ENCODE data around the gene DEFB113. TPM values are rescaled to one million over a fixed set of nuclear protein-coding genes. Genes with fewer than 3 reads are reported as not detected.

The DEFB113 gene, protein sequence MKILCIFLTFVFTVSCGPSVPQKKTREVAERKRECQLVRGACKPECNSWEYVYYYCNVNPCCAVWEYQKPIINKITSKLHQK
- polyA plus RNA-seq, result not detected

- H3K9me3 Mint-ChIP-seq, result peaks cover 0 to 3% (median 0%) of the 10 kb centered on the region in 3 donors
- H3K27me3 Mint-ChIP-seq, result no peaks in the 10 kb centered on the region
- no peaks in the 10 kb centered on the region for H3K4me1 Mint-ChIP-seq
- H3K36me3 Mint-ChIP-seq, result no peaks in the 10 kb centered on the region
- H3K4me3 Mint-ChIP-seq, result no peak within 1 kb of the TSS
- no peak within 1 kb of the TSS for H3K27ac Mint-ChIP-seq
These were observed at the start of gene DEFB113 for GRCh38 chr6:49969605-49970004. Gene DEFB113, minus strand, starts transcription at chr6:49969625. Its CDS starts 0 bp downstream, at chr6:49969625.

- H3K27me3 Mint-ChIP-seq, result no peaks in the 10 kb centered on the region
- no peak overlapping the region for H3K4me3 Mint-ChIP-seq
- no peaks in the 10 kb centered on the region for H3K9me3 Mint-ChIP-seq
- no peaks in the 10 kb centered on the region for H3K36me3 Mint-ChIP-seq
- H3K27ac Mint-ChIP-seq, result no peak overlapping the region
- no peaks in the 10 kb centered on the region for H3K4me1 Mint-ChIP-seq
These were observed 38.4 kb upstream of the DEFB113 start for GRCh38 chr6:50007819-50008218.

GRCh38 chr6:50003139-50003538, 33.7 kb upstream of the DEFB113 start:
- no peaks in the 10 kb centered on the region for H3K27me3 Mint-ChIP-seq
- no peak overlapping the region for H3K27ac Mint-ChIP-seq
- no peaks in the 10 kb centered on the region for H3K9me3 Mint-ChIP-seq
- H3K36me3 Mint-ChIP-seq, result no peaks in the 10 kb centered on the region
- no peaks in the 10 kb centered on the region for H3K4me1 Mint-ChIP-seq
- no peak overlapping the region for H3K4me3 Mint-ChIP-seq

- Mint-ChIP-seq H3K27me3 (no peaks in the 10 kb centered on the region), H3K4me1 (no peaks in the 10 kb centered on the region), H3K9me3 (peaks cover 0 to 4% (median 3%) of the 10 kb centered on the region in 3 donors), H3K36me3 (no peaks in the 10 kb centered on the region), H3K4me3 (no peak overlapping the region), H3K27ac (no peak overlapping the region)
These were observed 25.9 kb upstream of the DEFB113 start for GRCh38 chr6:49995278-49995677.

DNA sequence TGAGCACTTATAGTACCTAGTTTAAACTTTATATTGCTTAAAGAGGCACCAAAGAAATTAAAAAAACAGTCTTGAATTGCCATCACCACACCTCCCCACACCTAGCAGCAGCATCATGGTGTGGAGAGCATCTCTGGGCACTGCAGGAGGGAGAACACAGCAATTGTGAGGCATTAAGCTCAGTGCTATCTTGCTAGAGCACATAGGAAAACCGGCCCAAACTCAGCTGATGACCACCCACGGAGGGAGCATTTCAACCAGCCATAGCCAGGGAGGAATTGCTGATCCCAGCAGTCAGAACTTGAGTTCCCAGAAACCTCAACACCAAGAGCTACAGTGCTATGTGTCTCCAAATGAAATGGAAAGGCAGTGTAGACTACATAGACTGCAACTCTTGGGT, 19.5 kb upstream of the DEFB113 start:
- Mint-ChIP-seq H3K27ac (no peak overlapping the region), H3K9me3 (peaks cover 2 to 4% (median 3%) of the 10 kb centered on the region in 3 donors), H3K36me3 (no peaks in the 10 kb centered on the region), H3K27me3 (no peaks in the 10 kb centered on the region), H3K4me1 (no peaks in the 10 kb centered on the region), H3K4me3 (no peak overlapping the region)

- H3K27me3 Mint-ChIP-seq, result no peaks in the 10 kb centered on the region
- no peaks in the 10 kb centered on the region for H3K36me3 Mint-ChIP-seq
- H3K27ac Mint-ChIP-seq, result no peak overlapping the region
- no peak overlapping the region for H3K4me3 Mint-ChIP-seq
- peaks cover 2 to 4% (median 3%) of the 10 kb centered on the region in 3 donors for H3K9me3 Mint-ChIP-seq
- no peaks in the 10 kb centered on the region for H3K4me1 Mint-ChIP-seq
These were observed 18.3 kb upstream of the DEFB113 start for GRCh38 chr6:49987749-49988148.

DNA sequence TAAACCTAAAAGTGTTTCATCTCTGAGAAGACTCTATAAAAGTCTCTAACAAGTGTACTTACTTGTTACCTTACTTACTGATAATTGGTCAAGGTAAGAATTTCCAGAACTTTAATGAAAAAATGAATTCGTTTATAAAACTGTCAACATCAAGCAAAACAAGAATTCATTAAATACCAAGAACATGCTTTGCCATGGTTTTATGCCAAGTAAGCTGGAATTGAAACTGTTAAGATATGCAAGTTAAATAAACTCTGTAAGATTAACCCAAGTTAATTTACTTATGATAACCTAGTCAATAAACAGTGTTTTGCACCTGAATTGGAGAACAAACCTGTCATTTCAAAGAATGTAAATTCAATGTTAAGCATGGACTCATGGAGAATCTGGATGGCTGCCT, 17.1 kb upstream of the DEFB113 start:
- Mint-ChIP-seq H3K36me3 (no peaks in the 10 kb centered on the region), H3K27me3 (no peaks in the 10 kb centered on the region), H3K27ac (no peak overlapping the region), H3K4me1 (no peaks in the 10 kb centered on the region), H3K4me3 (no peak overlapping the region), H3K9me3 (peaks cover 2 to 4% (median 2%) of the 10 kb centered on the region in 3 donors)

GRCh38 chr6:49982046-49982445, 12.6 kb upstream of the DEFB113 start:
- H3K36me3 Mint-ChIP-seq, result no peaks in the 10 kb centered on the region
- H3K4me1 Mint-ChIP-seq, result peaks cover 0 to 1% (median 0%) of the 10 kb centered on the region in 3 donors
- H3K4me3 Mint-ChIP-seq, result no peak overlapping the region
- no peaks in the 10 kb centered on the region for H3K27me3 Mint-ChIP-seq
- peaks cover 0 to 2% (median 0%) of the 10 kb centered on the region in 3 donors for H3K9me3 Mint-ChIP-seq
- H3K27ac Mint-ChIP-seq, result no peak overlapping the region

DNA sequence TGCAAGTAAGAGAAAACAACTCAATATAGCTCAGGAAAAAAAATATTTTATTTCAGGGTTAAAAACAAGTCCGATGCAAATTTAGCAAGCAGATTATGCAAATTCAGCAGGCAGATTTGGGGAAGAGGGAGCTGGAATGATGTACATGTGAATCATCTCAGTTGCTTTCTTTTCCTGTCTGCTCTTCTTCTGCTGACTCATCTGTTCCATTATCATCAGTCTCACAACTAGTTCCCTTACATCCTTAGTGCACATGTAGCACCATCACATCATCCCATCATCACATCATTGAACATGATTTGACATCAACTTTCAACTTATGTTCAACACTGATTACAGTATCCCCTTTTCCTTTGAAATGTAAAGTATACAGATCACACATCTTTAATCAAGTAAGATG, 11.5 kb upstream of the DEFB113 start:
- Mint-ChIP-seq H3K4me1 (peaks cover 0 to 1% (median 0%) of the 10 kb centered on the region in 3 donors), H3K27me3 (no peaks in the 10 kb centered on the region), H3K4me3 (no peak overlapping the region), H3K9me3 (peaks cover 0 to 2% (median 0%) of the 10 kb centered on the region in 3 donors), H3K27ac (no peak overlapping the region), H3K36me3 (no peaks in the 10 kb centered on the region)

DNA sequence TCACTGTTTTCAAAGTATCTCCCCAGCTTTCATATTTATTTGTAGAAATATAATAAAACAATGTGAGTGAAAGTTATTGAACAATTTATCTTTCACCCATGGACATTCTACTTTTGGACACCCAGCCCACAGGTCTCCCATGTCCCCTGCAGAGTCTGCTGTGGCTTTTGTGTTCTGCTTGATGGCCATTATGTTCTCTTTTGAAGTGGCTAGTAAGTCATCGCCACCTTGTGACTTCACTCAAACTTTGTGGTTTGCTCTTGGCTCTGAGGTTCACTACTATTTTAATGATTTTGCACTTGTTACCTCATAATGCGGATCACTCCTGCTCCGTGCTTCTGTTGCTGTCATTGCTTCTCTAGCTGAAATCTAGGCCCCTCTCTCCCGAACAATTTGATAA, 10.2 kb upstream of the DEFB113 start:
- Mint-ChIP-seq H3K4me3 (no peak overlapping the region), H3K36me3 (no peaks in the 10 kb centered on the region), H3K27ac (no peak overlapping the region), H3K4me1 (peaks cover 0 to 1% (median 0%) of the 10 kb centered on the region in 3 donors), H3K9me3 (peaks cover 0 to 2% (median 0%) of the 10 kb centered on the region in 3 donors), H3K27me3 (no peaks in the 10 kb centered on the region)

DNA sequence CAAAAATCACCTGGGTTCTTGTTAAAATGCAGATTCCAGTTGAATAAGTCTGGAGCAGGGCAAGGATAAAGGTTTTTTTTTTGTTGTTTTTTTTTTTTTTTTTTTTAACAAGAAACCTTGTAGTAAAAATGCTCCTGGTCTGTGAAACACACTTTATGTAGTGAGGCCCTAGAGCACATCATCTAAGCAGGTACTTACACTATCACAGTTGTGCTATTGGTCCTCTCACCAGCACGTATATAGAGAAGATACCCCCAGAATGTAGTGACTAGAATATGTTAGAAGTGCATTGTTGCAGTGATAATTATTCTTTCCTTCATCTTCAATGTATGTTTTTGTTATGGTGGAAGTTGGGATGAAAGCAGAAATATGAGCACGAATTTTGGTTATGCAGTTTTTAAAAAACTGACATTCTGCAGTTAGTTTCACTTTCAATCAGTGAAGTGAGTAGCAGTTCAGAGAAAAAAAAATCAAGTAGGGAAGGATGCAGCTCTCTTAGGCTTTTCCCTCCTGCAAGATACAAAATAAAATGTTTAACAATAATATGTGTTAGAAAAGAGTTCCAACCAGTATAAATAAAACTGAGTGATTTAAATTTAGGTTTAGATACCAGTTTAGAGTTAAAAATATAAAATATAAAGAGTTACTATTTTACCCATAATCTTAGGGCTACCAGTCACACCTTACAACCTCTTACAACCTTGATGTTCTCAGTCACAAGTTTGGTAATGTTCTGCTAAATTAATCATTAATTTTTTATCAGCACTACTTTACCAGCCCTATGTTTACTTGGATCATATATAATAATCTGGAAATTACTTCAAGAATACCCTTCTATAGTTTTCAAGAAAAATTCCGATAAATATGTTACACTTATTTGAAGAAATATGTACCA, 9.2 kb upstream of the DEFB113 start:
- peaks cover 0 to 1% (median 0%) of the 10 kb centered on the region in 3 donors for H3K4me1 Mint-ChIP-seq
- H3K27ac Mint-ChIP-seq, result no peak overlapping the region
- no peaks in the 10 kb centered on the region for H3K27me3 Mint-ChIP-seq
- peak overlapping the region in 1 of 4 donors; percentile 30 for H3K4me3 Mint-ChIP-seq
- no peaks in the 10 kb centered on the region for H3K36me3 Mint-ChIP-seq
- peaks cover 0 to 3% (median 2%) of the 10 kb centered on the region in 3 donors for H3K9me3 Mint-ChIP-seq

GRCh38 chr6:49966823-49967222, 2.6 kb downstream of the DEFB113 start:
- no peaks in the 10 kb centered on the region for H3K4me1 Mint-ChIP-seq
- H3K9me3 Mint-ChIP-seq, result peaks cover 0 to 3% (median 0%) of the 10 kb centered on the region in 3 donors
- no peak overlapping the region for H3K27ac Mint-ChIP-seq
- no peaks in the 10 kb centered on the region for H3K36me3 Mint-ChIP-seq
- H3K27me3 Mint-ChIP-seq, result no peaks in the 10 kb centered on the region
- H3K4me3 Mint-ChIP-seq, result no peak overlapping the region

DNA sequence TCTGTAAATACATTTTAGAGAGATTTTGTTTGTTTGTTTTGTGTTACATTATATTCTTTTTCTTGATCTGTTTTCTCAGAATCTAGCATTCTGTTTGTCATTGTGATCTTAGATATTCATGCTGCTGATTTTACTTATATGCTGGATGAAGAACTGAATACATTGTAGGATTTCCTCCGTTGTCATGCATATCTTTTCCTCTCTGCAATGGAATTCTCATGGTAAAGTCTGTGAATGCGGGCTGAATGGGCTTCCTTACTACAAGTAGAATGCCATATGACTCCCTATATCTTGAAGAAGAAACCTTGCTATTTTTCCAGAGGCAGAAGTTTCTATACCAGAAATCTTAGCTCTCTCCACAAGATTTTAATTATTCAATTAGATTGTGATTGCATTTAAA, 3.1 kb downstream of the DEFB113 start:
- Mint-ChIP-seq H3K36me3 (no peaks in the 10 kb centered on the region), H3K4me3 (no peak overlapping the region), H3K27me3 (no peaks in the 10 kb centered on the region), H3K4me1 (no peaks in the 10 kb centered on the region), H3K9me3 (peaks cover 0 to 3% (median 0%) of the 10 kb centered on the region in 3 donors), H3K27ac (no peak overlapping the region)

DNA sequence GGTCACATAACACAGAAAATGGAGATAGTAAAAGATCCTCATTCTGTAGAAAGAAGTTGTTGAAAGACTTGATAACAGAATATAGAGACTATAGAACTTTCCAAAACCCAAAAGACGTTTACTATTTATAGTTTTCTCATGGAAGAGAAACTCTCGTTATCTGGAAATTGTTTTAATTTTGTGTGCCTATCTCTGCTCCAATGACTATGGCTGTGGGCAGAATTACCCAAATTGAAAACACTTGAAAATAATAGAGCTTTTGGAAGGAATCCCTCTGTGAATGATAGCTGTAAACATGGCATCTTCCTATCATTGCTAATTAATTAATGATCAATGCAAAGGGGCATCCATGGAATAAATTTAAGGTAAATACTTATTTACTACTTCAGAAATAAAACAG, 5.4 kb downstream of the DEFB113 start, which contains the start of gene DEFB114:
DEFB114 (minus strand) TSS at position 101 of the 400 bp plus-strand sequence; CDS start at position 42, 59 bp downstream.
- Mint-ChIP-seq H3K27ac (no peak within 1 kb of the TSS), H3K36me3 (no peaks in the 10 kb centered on the region), H3K9me3 (peaks cover 0 to 5% (median 0%) of the 10 kb centered on the region in 3 donors), H3K4me3 (no peak within 1 kb of the TSS), H3K27me3 (no peaks in the 10 kb centered on the region), H3K4me1 (no peaks in the 10 kb centered on the region)

- Mint-ChIP-seq H3K27ac (no peak overlapping the region), H3K27me3 (no peaks in the 10 kb centered on the region), H3K4me3 (no peak overlapping the region), H3K4me1 (no peaks in the 10 kb centered on the region), H3K9me3 (peaks cover 0 to 9% (median 3%) of the 10 kb centered on the region in 3 donors), H3K36me3 (no peaks in the 10 kb centered on the region)
These were observed 11.2 kb downstream of the DEFB113 start for GRCh38 chr6:49958180-49958579.
